GM23338 (cell line): ENCODE data around the gene HCN1. TPM values are rescaled to one million over a fixed set of nuclear protein-coding genes. Genes with fewer than 3 reads are reported as not detected.

Source experiments
- ATAC-seq: fragments of 200-7000 bp; cut with Tn5 transposase; 3 replicates; pipeline ENCODE4 v1.9.1; 2020
- DNase-seq: peaks from one replicate; pipeline ENCODE4 v3.0.0-alpha.2; 2015; ENCODE audit warnings: low spot score
- H2AFZ ChIP-seq: fragments of 200-600 bp; sonication (generic); 2 replicates; pipeline ENCODE4 v1.8.0; 2016; ENCODE audit warnings: antibody characterized with exemption, mild to moderate bottlenecking, moderate library complexity
- H3F3A ChIP-seq: fragments of 200-600 bp; sonication (generic); replicated peaks from 2 replicates; pipeline ENCODE4 v1.8.0; 2017; ENCODE audit warnings: antibody characterized with exemption, mixed run types, low read depth
- H3K27ac ChIP-seq: fragments of 200-600 bp; sonication (generic); 2 replicates; pipeline ENCODE4 v1.6.1; 2016; ENCODE audit warnings: low read depth
- H3K27me3 ChIP-seq: fragments of 200-600 bp; sonication (generic); 2 replicates; pipeline ENCODE4 v1.8.0; 2016; ENCODE audit warnings: mild to moderate bottlenecking, mixed run types, moderate library complexity; ENCODE audit not compliant: insufficient read depth
- H3K36me3 ChIP-seq: fragments of 200-600 bp; sonication (generic); 2 replicates; pipeline ENCODE4 v1.8.0; 2016; ENCODE audit warnings: mild to moderate bottlenecking; ENCODE audit not compliant: insufficient read depth
- H3K4me1 ChIP-seq: fragments of 200-600 bp; sonication (generic); 2 replicates; pipeline ENCODE4 v1.8.0; 2016; ENCODE audit warnings: mild to moderate bottlenecking, moderate library complexity; ENCODE audit not compliant: insufficient read depth
- H3K4me2 ChIP-seq: fragments of 200-600 bp; sonication (generic); 2 replicates; pipeline ENCODE4 v1.7.1; 2017; ENCODE audit warnings: mixed run types
- H3K4me3 ChIP-seq: fragments of 200-600 bp; sonication (generic); 2 replicates; pipeline ENCODE4 v1.6.1; 2016; ENCODE audit warnings: mixed run types
- H3K79me2 ChIP-seq: fragments of 200-600 bp; sonication (generic); replicated peaks from 2 replicates; pipeline ENCODE4 v1.8.0; 2017; ENCODE audit warnings: mild to moderate bottlenecking; ENCODE audit not compliant: insufficient read depth
- H3K9me2 ChIP-seq: fragments of 200-600 bp; sonication (generic); 2 replicates; pipeline ENCODE4 v1.8.0; 2017; ENCODE audit not compliant: insufficient read depth
- H4K20me1 ChIP-seq: fragments of 200-600 bp; sonication (generic); replicated peaks from 2 replicates; pipeline ENCODE4 v1.8.0; 2017; ENCODE audit warnings: mild to moderate bottlenecking; ENCODE audit not compliant: insufficient read depth
- H3K27ac Mint-ChIP-seq: 2 replicates; pipeline ENCODE4 v1.8.0; 2020; ENCODE audit warnings: inconsistent platforms, mild to moderate bottlenecking, moderate library complexity, mixed read lengths
- H3K27me3 Mint-ChIP-seq: 3 replicates; pipeline ENCODE4 v1.8.0; 2022; ENCODE audit warnings: low read depth, mild to moderate bottlenecking, moderate library complexity, mixed read lengths, inconsistent platforms; ENCODE audit not compliant: insufficient read depth, poor library complexity
- H3K36me3 Mint-ChIP-seq: 3 replicates; pipeline ENCODE4 v1.8.0; 2021; ENCODE audit warnings: low read depth, mild to moderate bottlenecking, inconsistent platforms, moderate library complexity, mixed read lengths
- H3K4me1 Mint-ChIP-seq: 3 replicates; pipeline ENCODE4 v1.8.0; 2020; ENCODE audit warnings: mild to moderate bottlenecking, inconsistent platforms, mixed read lengths
- H3K4me3 Mint-ChIP-seq: 3 replicates; pipeline ENCODE4 v1.8.0; 2021; ENCODE audit warnings: moderate library complexity, mild to moderate bottlenecking, inconsistent platforms, mixed read lengths
- H3K9me3 Mint-ChIP-seq: 3 replicates; pipeline ENCODE4 v1.8.0; 2020; ENCODE audit warnings: moderate library complexity, mild to moderate bottlenecking, inconsistent platforms, mixed read lengths
- REST ChIP-seq: IDR thresholded peaks from one replicate; pipeline ENCODE4 v1.6.1; 2018; ENCODE audit warnings: antibody characterized with exemption; ENCODE audit not compliant: unreplicated experiment
- ZNF114 ChIP-seq: fragments of 250-450 bp; sonication (Bioruptor Pico); IDR thresholded peaks from 2 replicates; pipeline ENCODE4 v1.5.0; 2020; ENCODE audit warnings: mild to moderate bottlenecking, moderate library complexity
- polyA plus RNA-seq: library from polyadenylated mRNA; unstranded; fragments of >200 nt; fragmentation: Nextera tagmentation; extraction: Ambion mirVana; gene quantifications from 2 replicates; pipeline ENCODE4 v1.2.1, GENCODE V29; 2016
- total RNA-seq: library from RNA; depleted of rRNA; stranded (reverse); fragments of >200 nt; shearing (Covaris generic); gene quantifications from 2 replicates; pipeline ENCODE4 v1.2.3, GENCODE V29; 2014
- TF ChIP-seq, protein P1 (sequence below), 2 experiments: fragments of 200-600 bp in 1 of 2; sonication (generic) in 1 of 2; conservative IDR thresholded peaks; 2 replicates each; pipeline versions ENCODE4 v1.5.1 to v1.6.1; 2016 to 2017; ENCODE audit warnings: antibody characterized with exemption in 2 of 2, low read depth in 2 of 2, mild to moderate bottlenecking in 2 of 2, moderate library complexity in 1 of 2

The HCN1 gene
- total and polyA plus RNA-seq, 2 experiments from 2014 or later, result 2.8 to 6.9 TPM

GRCh38 chr5:45252541-45252940, 443.6 kb downstream of the HCN1 start:
- Histone ChIP-seq H3K36me3 (no peaks in the 10 kb centered on the region; the same call in 1 of the 2 replicates), H3K4me3 (no peak overlapping the region), H3K27me3 (no peaks in the 10 kb centered on the region), H4K20me1 (no peaks in the 10 kb centered on the region), H3F3A (no peaks in the 10 kb centered on the region), H3K27ac (no peak overlapping the region), H3K79me2 (no peaks in the 10 kb centered on the region), H3K4me2 (no peak overlapping the region), H3K9me2 (peaks cover 3% of the 10 kb centered on the region), H2AFZ (no peak overlapping the region), H3K4me1 (no peaks in the 10 kb centered on the region)
- TF ChIP-seq REST, result no peak
- peaks cover 41% of the 10 kb centered on the region for H3K36me3 Mint-ChIP-seq
- no peak for DNase-seq
- peaks cover 30% of the 10 kb centered on the region for H3K9me3 Mint-ChIP-seq
- no peak overlapping the region for H3K4me3 Mint-ChIP-seq
- H3K27ac Mint-ChIP-seq, result no peak overlapping the region
- ATAC-seq, result no peak
- H3K27me3 Mint-ChIP-seq, result peaks cover 2% of the 10 kb centered on the region
- no peaks in the 10 kb centered on the region; the same call in 2 of the 3 replicates for H3K4me1 Mint-ChIP-seq

GRCh38 chr5:45225571-45226031, 470.6 kb downstream of the HCN1 start:
- no peak for TF ChIP-seq ZNF114 (CRISPR knock-in tag)
- TF ChIP-seq, protein P1, sequence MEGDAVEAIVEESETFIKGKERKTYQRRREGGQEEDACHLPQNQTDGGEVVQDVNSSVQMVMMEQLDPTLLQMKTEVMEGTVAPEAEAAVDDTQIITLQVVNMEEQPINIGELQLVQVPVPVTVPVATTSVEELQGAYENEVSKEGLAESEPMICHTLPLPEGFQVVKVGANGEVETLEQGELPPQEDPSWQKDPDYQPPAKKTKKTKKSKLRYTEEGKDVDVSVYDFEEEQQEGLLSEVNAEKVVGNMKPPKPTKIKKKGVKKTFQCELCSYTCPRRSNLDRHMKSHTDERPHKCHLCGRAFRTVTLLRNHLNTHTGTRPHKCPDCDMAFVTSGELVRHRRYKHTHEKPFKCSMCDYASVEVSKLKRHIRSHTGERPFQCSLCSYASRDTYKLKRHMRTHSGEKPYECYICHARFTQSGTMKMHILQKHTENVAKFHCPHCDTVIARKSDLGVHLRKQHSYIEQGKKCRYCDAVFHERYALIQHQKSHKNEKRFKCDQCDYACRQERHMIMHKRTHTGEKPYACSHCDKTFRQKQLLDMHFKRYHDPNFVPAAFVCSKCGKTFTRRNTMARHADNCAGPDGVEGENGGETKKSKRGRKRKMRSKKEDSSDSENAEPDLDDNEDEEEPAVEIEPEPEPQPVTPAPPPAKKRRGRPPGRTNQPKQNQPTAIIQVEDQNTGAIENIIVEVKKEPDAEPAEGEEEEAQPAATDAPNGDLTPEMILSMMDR (conservative IDR thresholded peaks at IDR 0.05; ENCODE audit: low read depth in 2 of 2), result peak; percentile 33 to 55
- ATAC-seq, result no peak; the same call in 2 of the 3 replicates
- no peak overlapping the region for H3K4me3 Mint-ChIP-seq
- Histone ChIP-seq H3K79me2 (no peaks in the 10 kb centered on the region), H3F3A (no peaks in the 10 kb centered on the region), H3K27me3 (no peaks in the 10 kb centered on the region), H3K4me2 (no peak overlapping the region), H3K4me1 (no peaks in the 10 kb centered on the region), H2AFZ (no peak overlapping the region), H3K4me3 (no peak overlapping the region), H4K20me1 (no peaks in the 10 kb centered on the region), H3K27ac (no peak overlapping the region), H3K36me3 (no peaks in the 10 kb centered on the region), H3K9me2 (peaks cover 14% of the 10 kb centered on the region)
- H3K4me1 Mint-ChIP-seq, result no peaks in the 10 kb centered on the region
- DNase-seq, result peak; percentile 24
- H3K27me3 Mint-ChIP-seq, result no peaks in the 10 kb centered on the region
- H3K36me3 Mint-ChIP-seq, result peaks cover 13% of the 10 kb centered on the region; the same call in 2 of the 3 replicates
- H3K27ac Mint-ChIP-seq, result no peak overlapping the region
- H3K9me3 Mint-ChIP-seq, result peaks cover 13% of the 10 kb centered on the region
